Karpas-422 (cell line): ENCODE data around the gene ZNF490. TPM values are rescaled to one million over a fixed set of nuclear protein-coding genes. Genes with fewer than 3 reads are reported as not detected.
A peak's percentile ranks its signal among the peaks of the same experiment; 100 is the strongest.
"Not testable (repeated sequence)": the region's sequence is repeated elsewhere in the genome, so short reads cannot be mapped to it uniquely, and the experiment has no call there.

Source experiments
- DNase-seq: peaks from one replicate; pipeline ENCODE4 v3.0.0-alpha.2; 2015
- H2AFZ ChIP-seq: fragments of 200-600 bp; sonication (generic); 2 replicates; pipeline ENCODE4 v1.6.1; 2014; ENCODE audit warnings: antibody characterized with exemption, low read length, mixed read lengths
- H3K27ac ChIP-seq: fragments of 200-600 bp; sonication (generic); 2 replicates; pipeline ENCODE4 v1.5.1; 2014; ENCODE audit warnings: mild to moderate bottlenecking, low read length, moderate library complexity
- H3K27me3 ChIP-seq: fragments of 200-600 bp; sonication (generic); 2 replicates; pipeline ENCODE4 v1.6.1; 2014; ENCODE audit warnings: low read length, mixed read lengths
- H3K36me3 ChIP-seq: fragments of 200-600 bp; sonication (generic); 2 replicates; pipeline ENCODE4 v1.6.1; 2014; ENCODE audit warnings: low read length, mixed read lengths; ENCODE audit not compliant: insufficient read depth
- H3K4me1 ChIP-seq: fragments of 200-600 bp; sonication (generic); 2 replicates; pipeline ENCODE4 v1.6.1; 2014; ENCODE audit warnings: mild to moderate bottlenecking, low read length, mixed read lengths
- H3K4me2 ChIP-seq: fragments of 200-600 bp; sonication (generic); 2 replicates; pipeline ENCODE4 v1.6.1; 2014; ENCODE audit warnings: low read length, low read depth, mild to moderate bottlenecking; ENCODE audit not compliant: poor library complexity, severe bottlenecking
- H3K4me3 ChIP-seq: fragments of 200-600 bp; sonication (generic); 2 replicates; pipeline ENCODE4 v1.5.1; 2014; ENCODE audit warnings: mild to moderate bottlenecking, antibody characterized with exemption, low read length, mixed read lengths
- H3K79me2 ChIP-seq: fragments of 200-600 bp; sonication (generic); 2 replicates; pipeline ENCODE4 v1.6.1; 2014; ENCODE audit warnings: mild to moderate bottlenecking, low read length, mixed read lengths
- H3K9ac ChIP-seq: fragments of 200-600 bp; sonication (generic); 2 replicates; pipeline ENCODE4 v1.6.0; 2014; ENCODE audit warnings: low read length
- H3K9me2 ChIP-seq: fragments of 200-600 bp; sonication (generic), shearing (Covaris generic); replicated peaks from 2 replicates; pipeline ENCODE4 v1.6.0; 2014; ENCODE audit warnings: mild to moderate bottlenecking, low read length, moderate library complexity; ENCODE audit not compliant: insufficient read depth
- H3K9me3 ChIP-seq: fragments of 300-700, 200-600 bp; sonication (generic); 2 replicates; pipeline ENCODE4 v1.6.1; 2014; ENCODE audit warnings: low read length, mixed read lengths
- H4K20me1 ChIP-seq: fragments of 200-600 bp; sonication (generic); 2 replicates; pipeline ENCODE4 v1.6.1; 2014; ENCODE audit warnings: mild to moderate bottlenecking, antibody characterized with exemption, low read length, low read depth; ENCODE audit not compliant: insufficient read depth
- total RNA-seq: library from RNA; depleted of rRNA; stranded (reverse); fragments of >200 nt; shearing (Covaris generic); gene quantifications from 2 replicates; pipeline ENCODE4 v1.2.3, GENCODE V29; 2014; ENCODE audit warnings: low replicate concordance

The ZNF490 gene
- total RNA-seq, 1 experiment from 2014 or later, result 14.2 TPM

DNA sequence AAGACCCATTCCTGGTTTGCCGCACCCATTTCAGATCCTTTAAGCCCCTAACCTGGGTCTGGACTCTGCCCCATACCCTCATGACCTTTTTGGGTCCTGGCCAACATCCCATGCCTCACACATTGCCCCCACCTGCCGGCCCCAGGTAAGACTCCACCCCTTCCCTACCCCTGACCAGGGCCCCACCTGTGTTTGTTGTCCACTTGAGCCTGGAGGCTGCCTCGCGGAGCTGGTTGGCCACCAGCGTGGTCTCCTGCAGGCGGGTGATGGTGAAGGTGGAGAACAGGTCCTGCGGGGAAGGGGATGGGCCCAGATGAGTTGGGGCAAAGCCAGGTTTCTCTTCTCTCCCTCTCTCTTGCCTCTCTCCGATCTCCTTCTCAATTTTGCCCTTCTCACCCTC, 36.4 kb upstream of the ZNF490 start:
- H3K4me1 ChIP-seq, result no peaks in the 10 kb centered on the region
- H2AFZ ChIP-seq, result no peak overlapping the region
- no peak overlapping the region for H3K4me3 ChIP-seq
- no peaks in the 10 kb centered on the region for H3K9me3 ChIP-seq
- peaks cover 18% of the 10 kb centered on the region for H3K36me3 ChIP-seq
- no peak overlapping the region for H3K27ac ChIP-seq
- no peaks in the 10 kb centered on the region for H3K27me3 ChIP-seq
- no peaks in the 10 kb centered on the region for H4K20me1 ChIP-seq
- H3K4me2 ChIP-seq, result no peak overlapping the region
- peak; percentile 37 for DNase-seq
- no peaks in the 10 kb centered on the region for H3K9me2 ChIP-seq
- no peak overlapping the region for H3K9ac ChIP-seq
- no peaks in the 10 kb centered on the region for H3K79me2 ChIP-seq

- peaks cover 13% of the 10 kb centered on the region for H3K36me3 ChIP-seq
- no peak overlapping the region for H3K27ac ChIP-seq
- H3K4me1 ChIP-seq, result no peaks in the 10 kb centered on the region
- no peaks in the 10 kb centered on the region for H3K79me2 ChIP-seq
- H2AFZ ChIP-seq, result no peak overlapping the region
- no peaks in the 10 kb centered on the region for H4K20me1 ChIP-seq
- H3K4me2 ChIP-seq, result no peak overlapping the region
- no peak for DNase-seq
- no peaks in the 10 kb centered on the region for H3K9me2 ChIP-seq
- H3K9me3 ChIP-seq, result no peaks in the 10 kb centered on the region
- H3K9ac ChIP-seq, result no peak overlapping the region
- no peak overlapping the region for H3K4me3 ChIP-seq
- H3K27me3 ChIP-seq, result no peaks in the 10 kb centered on the region
Measured at GRCh38 chr19:12646551-12646950, 35.9 kb upstream of the ZNF490 start.

DNA sequence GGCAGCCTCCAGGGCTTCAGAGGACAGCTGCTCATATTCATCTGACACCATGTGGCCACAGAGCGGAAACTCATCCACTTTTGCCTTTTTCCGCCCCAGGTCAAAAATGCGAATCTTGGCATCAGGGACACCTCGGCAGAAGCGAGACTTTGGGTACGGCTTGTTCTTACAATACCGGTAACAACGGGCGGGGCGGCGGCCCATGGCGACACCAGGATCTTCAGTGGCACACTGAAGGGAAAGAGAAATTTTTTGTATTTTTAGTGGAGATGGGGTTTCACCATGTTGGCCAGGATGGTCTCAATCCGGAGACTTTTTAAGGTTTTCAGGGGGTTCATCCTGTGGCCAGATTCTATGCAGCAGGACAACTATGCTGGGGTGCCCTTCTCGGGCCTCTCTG, 33.1 kb upstream of the ZNF490 start:
- not testable (repeated sequence) for H3K4me1 ChIP-seq, DNase-seq

DNA sequence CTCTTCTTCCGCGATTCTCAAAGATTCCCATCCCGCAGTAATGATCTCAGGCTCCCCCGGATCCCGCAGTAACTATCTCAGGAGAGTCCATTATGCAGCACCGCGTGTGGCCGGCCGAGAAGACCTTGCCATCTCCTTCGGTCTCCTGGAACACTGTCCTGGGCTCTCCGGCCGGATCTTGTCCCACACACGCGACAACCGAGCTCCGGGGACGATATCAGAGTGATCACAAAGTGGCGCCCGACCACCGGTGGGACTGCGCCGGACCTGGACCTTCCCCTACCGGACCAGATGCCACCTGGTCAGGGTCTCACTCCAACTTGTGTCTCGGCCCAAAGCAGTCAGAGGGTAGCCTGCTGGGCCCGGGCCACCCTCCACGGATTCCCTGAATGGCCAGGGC, 31.9 kb upstream of the ZNF490 start:
- Histone ChIP-seq H3K27me3 (no peaks in the 10 kb centered on the region), H3K79me2 (no peaks in the 10 kb centered on the region), H3K9me3 (no peaks in the 10 kb centered on the region), H3K9ac (no peak overlapping the region), H2AFZ (no peak overlapping the region), H4K20me1 (no peaks in the 10 kb centered on the region), H3K27ac (no peak overlapping the region), H3K36me3 (peaks cover 6% of the 10 kb centered on the region; the same call in 1 of the 2 replicates), H3K9me2 (no peaks in the 10 kb centered on the region), H3K4me3 (no peak overlapping the region), H3K4me2 (no peak overlapping the region), H3K4me1 (no peaks in the 10 kb centered on the region)
- DNase-seq, result no peak

More for the DNA sequence above, 33.1 kb upstream of the ZNF490 start:
- H4K20me1 ChIP-seq, H2AFZ ChIP-seq, H3K4me3 ChIP-seq, H3K9me3 ChIP-seq, H3K27ac ChIP-seq, H3K79me2 ChIP-seq, H3K9me2 ChIP-seq, H3K36me3 ChIP-seq, H3K9ac ChIP-seq, H3K27me3 ChIP-seq, H3K4me2 ChIP-seq: not testable (repeated sequence)

- H3K36me3 ChIP-seq, result 0 out of 2 replicates have a peak, but pooled peaks cover 4% of the 10 kb centered on the region
- no peak overlapping the region for H3K4me3 ChIP-seq
- no peaks in the 10 kb centered on the region for H4K20me1 ChIP-seq
- H2AFZ ChIP-seq, result no peak overlapping the region
- no peaks in the 10 kb centered on the region for H3K27me3 ChIP-seq
- H3K9ac ChIP-seq, result no peak overlapping the region
- no peaks in the 10 kb centered on the region for H3K79me2 ChIP-seq
- H3K27ac ChIP-seq, result no peak overlapping the region
- DNase-seq, result no peak
- no peaks in the 10 kb centered on the region for H3K9me3 ChIP-seq
- H3K9me2 ChIP-seq, result no peaks in the 10 kb centered on the region
- H3K4me1 ChIP-seq, result no peaks in the 10 kb centered on the region
- H3K4me2 ChIP-seq, result no peak overlapping the region
Measured at GRCh38 chr19:12641456-12641855, 30.8 kb upstream of the ZNF490 start.

DNA sequence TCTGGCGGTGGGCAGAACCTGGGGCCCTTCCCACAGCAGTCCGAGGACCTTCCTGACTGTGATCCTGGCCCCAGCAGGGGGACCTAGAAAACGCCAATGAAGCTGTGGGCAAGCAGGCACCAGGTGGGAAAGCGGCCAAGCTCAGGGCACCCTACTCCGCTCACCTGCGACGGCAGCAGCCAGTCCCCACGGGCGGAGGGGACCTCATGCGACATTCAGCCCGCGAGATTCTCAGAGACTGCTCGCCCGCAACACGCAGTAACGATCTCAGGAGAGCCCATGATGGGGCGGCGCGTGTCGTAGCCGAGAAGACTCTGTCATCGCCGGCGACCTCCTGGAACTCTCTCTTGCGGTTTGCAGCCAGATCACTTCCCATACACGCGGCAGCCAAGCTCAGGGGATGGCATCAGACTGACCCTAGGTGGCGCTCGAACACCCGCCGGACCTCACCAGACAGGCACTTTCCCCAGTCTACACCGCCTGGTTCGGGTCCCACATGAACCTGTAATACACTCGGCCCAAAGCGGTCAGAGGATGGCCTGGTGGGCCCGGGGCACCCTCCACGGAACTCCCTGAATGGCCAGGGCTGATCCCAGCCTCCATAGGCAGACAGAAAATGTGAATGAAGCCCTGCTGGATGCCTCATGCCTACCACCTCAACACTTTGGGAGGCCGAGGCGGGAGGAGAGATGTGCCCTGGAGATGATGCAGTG, 29.4 kb upstream of the ZNF490 start:
- no peak overlapping the region for H3K4me3 ChIP-seq

GRCh38 chr19:12638611-12639182, 28.1 kb upstream of the ZNF490 start:
- no peak overlapping the region for H3K9ac ChIP-seq
- no peaks in the 10 kb centered on the region for H3K4me1 ChIP-seq
- peaks cover 11% of the 10 kb centered on the region for H3K36me3 ChIP-seq
- H3K4me3 ChIP-seq, result no peak overlapping the region
- no peak for DNase-seq
- no peaks in the 10 kb centered on the region for H4K20me1 ChIP-seq
- H3K79me2 ChIP-seq, result no peaks in the 10 kb centered on the region
- no peaks in the 10 kb centered on the region for H3K27me3 ChIP-seq
- H3K4me2 ChIP-seq, result no peak overlapping the region
- H3K9me2 ChIP-seq, result no peaks in the 10 kb centered on the region
- H2AFZ ChIP-seq, result no peak overlapping the region
- no peaks in the 10 kb centered on the region for H3K9me3 ChIP-seq
- no peak overlapping the region for H3K27ac ChIP-seq

More for the DNA sequence above, 29.4 kb upstream of the ZNF490 start:
- Histone ChIP-seq H3K4me1 (no peaks in the 10 kb centered on the region), H3K79me2 (no peaks in the 10 kb centered on the region), H3K4me2 (no peak overlapping the region), H3K27ac (no peak overlapping the region), H3K27me3 (no peaks in the 10 kb centered on the region), H3K9ac (no peak overlapping the region), H3K9me3 (no peaks in the 10 kb centered on the region), H3K36me3 (0 out of 2 replicates have a peak, but pooled peaks cover 4% of the 10 kb centered on the region), H4K20me1 (no peaks in the 10 kb centered on the region), H3K9me2 (no peaks in the 10 kb centered on the region), H2AFZ (no peak overlapping the region)
- peak; percentile 83 for DNase-seq

GRCh38 chr19:12636631-12637030, 26.0 kb upstream of the ZNF490 start:
- no peak overlapping the region for H3K27ac ChIP-seq
- H3K79me2 ChIP-seq, result no peaks in the 10 kb centered on the region
- H3K36me3 ChIP-seq, result peaks cover 23% of the 10 kb centered on the region
- no peak overlapping the region for H3K4me2 ChIP-seq
- H3K4me3 ChIP-seq, result no peak overlapping the region
- H3K4me1 ChIP-seq, result no peaks in the 10 kb centered on the region
- no peaks in the 10 kb centered on the region for H3K27me3 ChIP-seq
- H2AFZ ChIP-seq, result no peak overlapping the region
- H3K9ac ChIP-seq, result no peak overlapping the region
- H3K9me2 ChIP-seq, result no peaks in the 10 kb centered on the region
- H3K9me3 ChIP-seq, result no peaks in the 10 kb centered on the region
- no peak for DNase-seq
- no peaks in the 10 kb centered on the region for H4K20me1 ChIP-seq
